ENCODE data around the gene KRIT1. TPM values are rescaled to one million over a fixed set of nuclear protein-coding genes. Genes with fewer than 3 reads are reported as not detected.

The KRIT1 gene
- total RNA-seq, 1 experiment from 2014 or later, result 23.2 TPM

- peak; percentile 14 for DNase-seq (ENCODE audit: low read depth)
Observed at GRCh38 chr7:92155108-92155739, 90.5 kb downstream of the KRIT1 start.

GRCh38 chr7:92150450-92151017 is 95.2 kb downstream of the KRIT1 start:
- no peak for DNase-seq (ENCODE audit: low read depth)

GRCh38 chr7:92149736-92150239 is 95.9 kb downstream of the KRIT1 start:
- DNase-seq (ENCODE audit: low read depth), result no peak

Other genes with a start within 250 kb of the KRIT1 start
- gene CYP51A1, start 111.4 kb downstream of the KRIT1 start, total RNA-seq (2014; rRNA removed; shearing (Covaris generic)), result 137 and 139 TPM in 2 replicates
- not detected in 2 replicates for gene LRRD1, start 66.8 kb downstream of the KRIT1 start, total RNA-seq (2014; rRNA removed; shearing (Covaris generic))
- gene ANKIB1, start 60 bp upstream of the KRIT1 start, total RNA-seq (2014; rRNA removed; shearing (Covaris generic)), result 39.7 and 56.9 TPM in 2 replicates
- 15.3 and 24.5 TPM in 2 replicates for gene GATAD1, start 201.6 kb upstream of the KRIT1 start, total RNA-seq (2014; rRNA removed; shearing (Covaris generic))
- 0.02 TPM in 1 of 2 replicates, not detected in the other for gene ERVW-1, start 232.0 kb upstream of the KRIT1 start, total RNA-seq (2014; rRNA removed; shearing (Covaris generic))

Data from M059J (cell line).